Measurements from ENCODE around the gene CCDC50.
A peak's percentile ranks its signal among the peaks of the same experiment; 100 is the strongest.

Gene CCDC50, protein sequence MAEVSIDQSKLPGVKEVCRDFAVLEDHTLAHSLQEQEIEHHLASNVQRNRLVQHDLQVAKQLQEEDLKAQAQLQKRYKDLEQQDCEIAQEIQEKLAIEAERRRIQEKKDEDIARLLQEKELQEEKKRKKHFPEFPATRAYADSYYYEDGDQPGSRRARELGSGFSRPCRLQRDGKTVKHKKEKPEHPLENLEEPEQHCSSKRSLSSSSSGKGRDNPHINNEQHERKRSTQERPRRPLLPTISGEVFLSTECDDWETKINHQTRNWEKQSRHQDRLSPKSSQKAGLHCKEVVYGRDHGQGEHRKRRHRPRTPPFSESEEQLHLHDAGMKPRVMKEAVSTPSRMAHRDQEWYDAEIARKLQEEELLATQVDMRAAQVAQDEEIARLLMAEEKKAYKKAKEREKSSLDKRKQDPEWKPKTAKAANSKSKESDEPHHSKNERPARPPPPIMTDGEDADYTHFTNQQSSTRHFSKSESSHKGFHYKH

DNA sequence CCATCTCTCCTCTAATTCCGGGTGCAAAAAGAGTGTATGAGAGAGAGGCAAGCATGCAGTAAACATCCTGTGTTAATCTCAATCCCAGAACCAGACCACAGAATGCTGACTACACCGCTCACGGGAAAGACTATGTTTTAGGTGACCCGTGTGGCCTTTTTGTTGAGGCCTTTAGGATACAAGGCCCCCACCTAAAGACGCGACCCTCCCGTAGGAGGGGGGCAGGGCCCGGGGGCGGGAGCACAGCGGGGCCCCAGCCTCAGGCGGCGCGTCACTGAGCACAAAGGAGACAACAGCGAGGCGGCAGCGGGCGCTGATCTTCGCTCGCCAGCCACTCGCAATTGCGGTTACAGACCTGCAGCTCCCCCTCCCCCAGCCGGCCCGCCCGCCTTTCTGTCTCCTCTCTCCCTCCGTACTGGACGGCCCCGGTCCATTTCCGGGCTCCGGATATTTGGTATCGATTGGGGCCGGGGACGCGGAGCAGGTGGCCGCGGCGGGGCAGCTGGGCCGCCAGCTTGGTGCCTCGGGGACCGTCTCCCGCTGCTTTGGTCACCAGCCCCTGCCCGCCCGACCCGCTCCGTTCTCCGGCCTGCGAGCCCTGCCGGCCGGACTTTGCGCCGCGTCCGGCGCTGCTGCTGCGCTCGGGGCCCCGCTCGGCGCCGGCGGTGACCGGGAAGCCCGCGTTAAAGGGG is at the start of gene CCDC50:
Gene CCDC50, plus strand, starts transcription at position 433 of the 692 bp plus-strand sequence. CDS start 281 bp downstream, outside the sequence.
- peak; percentile 80 for DNase-seq

DNA sequence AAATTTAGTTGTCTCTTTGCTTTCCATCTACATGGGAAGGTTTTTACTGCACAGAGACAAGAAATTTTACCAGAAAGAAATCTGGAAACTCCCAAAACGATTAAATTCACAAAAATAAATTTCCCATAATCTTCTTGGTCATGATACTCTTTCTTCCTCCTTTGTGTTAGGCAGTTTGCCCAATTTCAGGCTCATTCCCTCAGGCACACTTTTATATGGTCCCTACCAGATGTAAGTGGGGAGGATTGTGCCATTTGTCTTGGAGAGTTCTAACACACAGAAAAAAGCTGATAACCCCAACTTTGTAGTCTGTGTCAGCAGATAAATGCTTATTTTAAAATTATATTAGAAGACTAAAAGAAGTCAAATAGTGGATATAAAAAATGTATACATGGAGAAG is 49.1 kb upstream of the CCDC50 start:
- DNase-seq: no peak

DNA sequence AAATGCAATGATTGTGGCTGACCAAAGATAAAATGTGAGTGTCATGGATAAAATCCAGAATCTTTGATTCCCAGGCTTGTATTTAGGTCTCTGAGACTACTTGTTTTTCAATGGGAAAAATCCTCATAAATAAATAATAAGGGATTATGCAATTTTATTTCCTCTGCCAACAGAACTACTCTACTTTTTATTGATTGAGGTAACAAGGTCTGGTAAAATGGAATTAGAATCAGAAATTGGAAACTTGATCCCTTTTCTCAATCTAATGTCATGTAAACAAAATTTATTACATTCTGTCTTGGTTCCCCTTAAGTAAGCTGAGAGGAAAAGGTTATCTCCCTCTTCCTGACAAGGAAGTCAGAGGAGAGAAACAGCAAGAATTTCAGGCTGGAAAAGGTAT is 48.3 kb upstream of the CCDC50 start:
- DNase-seq: no peak

DNA sequence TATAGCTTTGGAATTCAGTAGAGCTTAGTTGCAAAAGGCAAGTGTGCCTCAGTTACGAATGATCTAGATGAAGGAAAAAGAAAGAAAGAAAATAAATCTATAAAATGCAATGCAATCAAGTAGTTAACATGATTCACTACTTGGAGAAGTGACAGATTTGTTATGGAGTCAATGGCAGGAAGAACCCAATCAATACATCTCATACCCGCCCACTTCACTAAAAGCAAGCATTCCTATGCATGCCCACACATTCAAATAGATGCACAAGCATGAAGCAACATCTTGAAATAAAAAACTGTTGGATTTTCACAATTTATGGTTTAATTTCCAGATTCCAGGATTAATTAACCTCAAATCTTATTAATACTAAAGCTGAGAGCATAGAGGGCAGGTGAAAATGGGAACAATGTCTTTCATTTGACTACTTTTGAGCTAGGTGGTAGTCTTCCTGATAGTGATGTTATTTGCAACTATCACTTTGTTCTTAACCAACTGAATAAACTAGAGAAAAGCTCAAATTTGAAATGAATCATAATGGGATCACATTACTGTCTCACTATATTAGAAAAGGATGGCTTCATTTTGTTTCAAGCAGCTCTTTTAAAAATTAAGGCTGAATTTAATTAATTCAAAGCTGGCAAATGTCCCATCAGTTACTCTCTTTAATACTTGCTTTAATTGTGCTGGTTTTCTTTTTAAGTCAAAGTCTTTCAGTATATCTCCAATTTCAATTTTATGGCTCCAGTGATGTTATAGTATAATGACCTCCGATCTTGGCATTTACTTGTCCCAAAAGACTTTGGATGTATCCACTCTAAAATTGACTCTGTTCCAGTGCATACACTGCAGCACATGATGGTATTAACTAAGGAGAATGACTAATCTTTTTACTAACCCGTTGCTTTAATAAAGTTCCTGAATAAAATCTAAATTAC is 46.7 kb upstream of the CCDC50 start:
- DNase-seq: no peak

DNA sequence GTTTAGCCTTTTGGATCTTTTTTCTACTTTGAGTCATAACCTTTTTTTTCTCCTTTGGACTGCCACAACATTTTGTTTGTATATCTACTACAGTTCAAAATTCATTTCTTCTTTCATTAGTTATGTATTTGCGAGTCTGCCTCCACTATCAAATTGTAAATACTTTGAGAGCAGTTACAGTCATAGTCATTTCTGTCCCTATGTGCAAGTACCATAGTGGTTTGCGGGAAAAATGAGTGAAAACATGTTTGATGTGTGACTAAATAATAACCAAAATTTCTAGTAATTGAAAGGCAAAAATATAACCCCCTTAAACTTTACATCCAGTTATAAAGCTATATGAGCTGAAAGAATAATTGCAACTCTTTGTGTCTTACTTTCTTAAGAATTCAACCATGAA is 45.8 kb upstream of the CCDC50 start:
- DNase-seq: no peak

DNA sequence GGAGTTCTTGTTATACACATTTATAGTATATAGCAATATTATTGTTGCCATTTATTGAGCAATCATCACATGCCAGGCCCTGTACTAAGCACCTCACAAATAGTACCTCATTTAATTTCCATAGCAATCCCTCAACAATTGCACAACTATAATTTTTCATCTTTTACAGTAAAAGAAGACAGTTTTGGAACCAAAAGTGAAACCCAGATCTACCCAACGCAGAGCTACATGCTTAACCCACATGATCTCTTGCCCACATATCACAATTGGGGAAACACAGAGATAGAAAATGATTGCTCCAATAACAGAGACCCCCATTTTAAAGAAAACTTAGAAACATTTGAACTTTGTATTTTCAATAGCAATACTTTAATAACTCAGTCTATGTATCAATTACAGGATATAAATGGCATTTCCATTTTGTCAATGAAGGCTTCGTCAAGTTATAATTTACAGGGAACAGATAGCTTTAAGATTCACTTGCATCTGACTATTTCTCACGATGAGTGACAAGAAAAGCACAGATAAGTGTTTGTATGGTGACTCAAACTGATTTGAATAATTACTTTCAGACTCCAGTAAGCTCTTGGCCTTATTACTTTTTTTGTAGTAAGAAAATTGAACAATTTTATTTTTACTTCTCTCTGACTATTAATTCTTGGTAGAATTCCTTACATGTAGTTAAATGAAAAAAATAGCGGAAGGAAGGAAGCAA is 38.7 kb upstream of the CCDC50 start:
- DNase-seq: peak; percentile 5

DNA sequence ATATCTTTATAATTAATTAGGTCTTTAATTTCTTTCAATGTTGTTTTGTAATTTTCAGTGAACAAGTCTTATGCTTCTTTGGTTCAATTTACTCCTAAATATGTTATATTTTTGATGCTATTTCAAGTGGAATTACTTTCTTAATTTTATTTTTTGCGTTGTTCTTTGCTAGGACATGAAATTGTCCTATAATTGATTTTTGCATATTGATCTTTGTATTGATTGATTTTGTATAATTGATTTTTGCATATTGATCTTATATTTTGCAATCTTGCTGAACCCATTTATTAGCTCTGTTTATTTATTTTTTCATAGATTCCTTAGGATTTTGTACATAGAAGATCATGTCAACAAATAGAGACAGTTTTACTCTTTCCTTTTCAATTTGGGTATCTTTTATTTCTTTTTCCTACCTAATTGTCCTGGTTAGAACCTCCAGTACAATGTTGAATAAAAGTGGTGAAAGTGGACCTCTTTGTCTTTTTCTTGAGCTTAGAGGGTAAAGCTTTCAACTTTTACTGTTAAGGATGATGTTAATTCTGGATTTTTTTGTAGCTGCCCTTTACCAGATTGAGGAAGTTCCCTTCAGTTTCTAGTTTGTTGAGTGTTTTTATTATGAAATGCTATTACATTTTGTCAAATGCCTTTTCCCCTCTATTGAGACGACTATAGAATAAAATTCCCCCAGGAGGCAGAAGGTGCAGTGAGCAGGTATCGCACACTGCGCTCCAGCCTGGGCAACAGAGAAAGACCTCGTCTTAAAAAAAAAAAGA is 36.8 kb upstream of the CCDC50 start:
- DNase-seq: no peak

DNA sequence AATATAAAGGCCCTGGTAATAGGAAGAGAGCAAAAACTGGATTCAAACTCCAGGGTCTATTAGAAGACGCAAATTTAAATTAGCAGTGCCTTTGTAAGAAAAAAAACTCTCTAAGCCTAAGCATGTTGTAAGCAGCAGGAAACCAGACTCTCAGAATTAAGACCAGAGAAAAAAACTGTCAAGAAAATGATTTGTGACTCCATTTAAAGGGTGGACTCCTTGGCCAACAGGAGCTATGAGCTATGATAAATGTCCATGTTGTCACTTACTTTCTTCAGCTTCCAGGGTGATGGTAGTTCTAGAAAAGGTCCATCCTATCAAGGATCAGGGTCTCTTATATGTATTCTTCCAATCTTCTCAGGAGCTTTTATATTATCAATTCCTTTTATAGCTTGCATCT is 34.9 kb upstream of the CCDC50 start:
- DNase-seq: no peak

DNA sequence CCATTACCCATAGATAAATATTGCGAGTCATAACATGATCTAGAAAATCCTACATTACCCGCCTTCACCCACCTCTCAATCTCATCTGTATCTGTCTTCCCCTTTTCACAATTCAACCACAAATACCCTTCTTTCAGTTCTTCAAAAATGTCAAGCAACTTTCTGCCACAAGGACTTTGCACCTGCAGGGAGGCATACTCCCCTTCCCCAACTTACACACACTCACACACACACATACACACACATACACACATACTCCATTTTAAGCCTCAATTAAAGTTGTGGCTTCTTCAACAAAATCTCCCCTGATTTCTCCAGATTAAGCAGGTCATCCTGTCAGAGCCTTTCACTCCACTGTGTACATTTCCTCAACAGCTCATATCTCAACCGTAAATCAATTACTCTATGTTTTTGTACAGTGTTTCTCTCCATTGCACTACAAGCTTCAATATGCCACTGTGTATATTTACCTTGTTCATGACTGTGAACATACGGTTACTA is 33.1 kb upstream of the CCDC50 start:
- DNase-seq: no peak

DNA sequence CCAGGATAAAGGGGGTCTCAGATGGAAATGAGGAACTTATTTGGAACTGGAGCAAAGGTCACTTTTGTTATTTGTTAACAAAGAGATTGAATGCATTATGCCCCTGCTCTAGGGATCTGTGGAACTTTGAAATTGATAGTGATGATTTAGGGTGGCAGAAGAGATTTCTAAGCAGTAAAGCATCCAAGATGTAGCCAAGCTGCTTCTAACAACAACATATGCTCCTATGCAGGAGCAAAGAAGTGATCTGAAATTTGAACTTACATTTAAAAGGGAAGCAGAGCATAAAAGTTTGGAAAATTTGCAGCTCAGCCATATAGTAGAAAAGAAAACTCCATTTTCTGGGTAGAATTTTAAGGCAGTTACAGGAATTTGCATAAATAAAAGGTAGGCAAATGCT is 30.3 kb upstream of the CCDC50 start:
- no peak for DNase-seq

DNA sequence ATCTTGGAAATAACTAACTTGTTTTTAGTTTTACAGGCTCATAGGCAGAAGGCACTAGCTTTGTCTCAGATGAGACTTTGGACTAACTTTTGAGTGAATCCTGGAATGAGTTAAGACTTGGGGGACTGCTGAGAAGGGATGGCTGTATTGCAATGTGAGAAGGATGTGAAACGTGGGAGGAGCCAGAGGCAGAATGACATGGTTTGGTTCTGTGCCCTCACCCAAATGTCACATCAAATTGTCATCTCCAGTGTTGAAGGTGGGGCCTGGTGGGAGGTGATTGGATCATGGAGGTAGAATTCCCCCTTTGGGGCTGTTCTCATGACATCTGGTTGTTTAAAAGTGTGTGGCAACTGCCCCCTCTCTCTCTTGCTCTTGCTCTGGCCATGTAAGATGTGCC is 28.8 kb upstream of the CCDC50 start:
- DNase-seq: no peak

DNA sequence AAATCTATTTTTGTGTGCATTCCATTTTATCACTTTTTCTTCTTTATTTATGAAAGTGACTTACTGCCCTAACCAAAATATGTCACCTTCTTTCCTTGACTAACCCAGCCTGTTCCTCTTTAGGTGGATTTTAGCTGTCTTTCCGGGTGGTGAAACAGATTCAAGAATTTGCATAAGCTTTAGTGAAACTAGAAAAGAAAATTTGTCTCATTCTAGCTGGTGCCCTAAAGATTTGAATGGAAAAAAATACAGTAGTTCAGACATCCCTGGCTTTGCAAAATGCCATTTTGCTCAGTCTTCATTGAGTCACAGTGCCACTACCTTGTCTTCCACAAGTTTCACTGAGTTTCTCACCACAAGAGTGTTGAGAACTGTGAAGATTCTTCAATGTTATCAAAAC is 28.2 kb upstream of the CCDC50 start:
- DNase-seq: no peak

DNA sequence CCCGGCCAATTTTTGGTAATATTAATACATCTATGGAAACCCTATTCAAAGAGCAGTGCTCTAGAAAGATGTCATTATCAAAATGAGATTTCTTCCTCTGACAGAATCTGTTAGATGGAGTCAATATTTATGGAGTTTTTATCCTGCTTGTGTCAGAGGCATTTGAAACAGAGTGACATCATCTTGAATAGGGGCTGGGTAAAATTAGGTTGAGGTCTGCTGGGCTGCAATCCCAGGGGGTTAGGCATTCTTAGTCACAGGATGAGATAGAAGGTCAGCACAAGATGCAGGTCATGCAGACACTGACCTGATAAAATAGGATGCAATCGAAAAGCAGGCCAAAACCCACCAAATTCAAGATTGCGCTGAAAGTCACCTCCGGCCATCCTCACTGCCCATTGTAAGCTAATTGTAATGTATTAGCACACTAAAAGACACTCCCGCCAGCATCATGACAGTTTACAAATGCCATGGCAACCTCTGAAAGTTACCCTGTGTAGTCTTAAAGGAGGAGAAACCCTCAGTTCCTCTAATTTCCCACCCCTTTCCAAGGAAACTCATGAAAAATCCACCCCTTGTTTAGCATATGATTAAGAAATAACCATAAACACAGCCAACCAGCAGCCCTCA is 27.3 kb upstream of the CCDC50 start:
- DNase-seq: no peak

DNA sequence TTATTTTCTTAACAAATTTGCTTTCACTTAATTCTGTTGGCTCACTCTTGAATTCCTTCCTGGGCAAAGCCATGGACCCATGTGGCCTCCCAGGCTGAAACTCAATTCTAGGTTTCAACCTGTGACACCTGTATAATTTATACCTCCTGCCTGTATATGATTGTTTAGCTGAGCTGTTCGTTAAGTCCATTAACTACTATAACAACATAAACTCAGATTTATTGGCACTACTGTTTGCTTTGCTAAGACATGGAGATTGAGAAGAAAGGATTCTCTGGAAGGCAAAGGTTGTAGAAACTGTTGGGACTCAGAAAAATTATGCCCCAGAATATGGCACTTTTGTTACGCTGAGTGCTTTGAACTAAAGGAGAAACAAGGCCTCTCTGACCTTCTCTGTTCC is 26.7 kb upstream of the CCDC50 start:
- no peak for DNase-seq

DNA sequence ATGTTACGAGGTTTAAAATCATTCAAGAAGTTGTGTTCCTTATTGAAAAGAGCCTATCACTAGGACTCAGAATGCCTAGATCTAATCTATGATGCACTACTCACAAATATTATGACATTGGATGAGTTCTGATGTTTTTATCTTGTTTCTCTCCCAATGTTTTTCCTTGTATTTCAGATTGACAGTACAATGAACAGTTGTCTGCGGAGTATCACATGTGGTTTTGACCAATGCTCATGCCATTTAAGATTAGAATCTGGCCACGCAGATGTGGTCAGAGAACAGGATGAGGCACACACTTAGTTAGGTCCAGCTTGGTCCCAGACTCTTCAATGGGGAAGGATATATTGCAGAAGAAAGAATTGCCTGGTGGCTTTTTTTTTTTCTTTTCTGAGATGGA is 25.6 kb upstream of the CCDC50 start:
- no peak for DNase-seq

DNA sequence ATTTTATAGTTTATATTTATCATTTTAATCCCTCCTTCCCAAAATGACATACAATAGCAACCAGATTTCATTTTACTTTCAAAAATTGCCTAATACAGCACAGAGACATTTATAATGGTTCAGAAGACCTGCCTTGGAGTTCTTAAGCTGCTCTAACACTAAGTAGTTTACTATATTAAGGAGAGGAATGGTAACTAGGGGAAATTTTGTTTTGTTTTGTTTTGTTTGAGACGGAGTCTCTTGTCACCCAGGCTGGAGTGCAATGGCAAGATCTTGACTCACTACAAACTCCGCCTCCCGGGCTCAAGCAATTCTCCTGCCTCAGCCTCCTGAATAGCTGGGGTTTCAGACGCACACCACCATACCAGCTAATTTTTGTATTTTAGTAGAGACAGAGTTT is 22.8 kb upstream of the CCDC50 start:
- no peak for DNase-seq

DNA sequence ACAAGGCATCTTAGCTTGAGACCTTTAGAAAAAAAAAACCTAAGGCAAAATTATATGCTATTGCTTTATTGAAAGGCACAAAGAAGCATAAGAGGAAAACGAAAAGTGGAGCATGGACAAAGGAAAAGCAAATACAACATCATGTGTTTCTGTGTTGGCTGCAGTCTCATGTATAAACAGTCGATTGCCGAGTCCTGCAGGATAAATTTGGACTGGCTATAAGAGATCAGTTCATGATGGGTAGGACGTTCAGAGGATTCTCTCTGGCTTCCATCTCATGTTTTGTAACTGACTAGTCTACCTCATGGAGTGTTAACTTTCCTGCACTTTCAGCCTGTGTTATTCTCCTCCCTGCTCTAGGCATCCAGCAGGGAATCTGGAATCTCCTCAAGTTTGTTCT is 21.9 kb upstream of the CCDC50 start:
- DNase-seq: no peak

DNA sequence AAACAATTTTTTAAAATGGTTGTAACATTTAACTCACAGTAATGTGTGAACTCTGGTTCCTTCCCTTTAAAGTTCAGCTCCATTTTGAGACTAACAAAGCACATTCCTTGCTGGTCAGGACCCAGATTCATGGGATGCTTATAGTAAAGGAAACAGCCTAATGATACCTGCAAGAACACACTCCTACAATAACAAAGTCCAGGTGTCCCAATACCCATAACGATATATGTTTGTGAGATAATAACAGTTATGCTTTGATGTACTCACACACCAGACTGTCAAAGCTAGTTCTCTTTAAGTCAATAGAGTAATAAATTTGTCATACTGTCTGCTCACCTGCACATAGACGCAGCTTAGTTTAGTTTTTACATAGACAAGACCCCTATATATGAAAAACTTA is 15.9 kb upstream of the CCDC50 start:
- DNase-seq: no peak

DNA sequence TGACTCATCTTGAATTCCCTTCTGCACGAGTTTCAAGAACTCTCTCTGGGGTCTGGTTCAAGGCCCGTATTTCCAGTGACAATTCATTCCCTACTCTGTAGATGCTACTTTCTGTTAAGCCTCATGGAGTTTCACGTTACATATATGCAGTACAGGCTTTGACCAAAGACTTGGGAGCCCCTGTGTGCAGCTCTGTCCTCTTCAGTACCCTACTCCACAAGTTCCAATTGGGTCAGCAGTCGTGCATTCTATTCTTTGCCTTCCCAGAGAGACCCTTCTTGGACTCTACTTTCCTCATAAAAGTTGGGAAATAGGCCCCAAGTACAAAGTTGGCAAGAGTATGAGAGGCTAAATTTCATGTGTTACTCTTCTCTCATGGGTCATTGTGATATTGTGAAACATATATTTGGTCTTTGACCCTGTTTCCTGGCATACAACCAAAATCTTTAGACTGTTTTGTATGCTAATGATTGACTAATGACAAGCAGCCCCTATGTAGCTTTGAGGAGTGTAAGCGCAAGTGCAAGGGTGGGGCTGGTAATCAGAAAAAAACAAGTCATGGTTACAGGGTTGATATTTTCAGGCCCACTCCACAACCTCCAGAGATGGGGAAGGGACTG is 15.0 kb upstream of the CCDC50 start:
- DNase-seq: no peak

DNA sequence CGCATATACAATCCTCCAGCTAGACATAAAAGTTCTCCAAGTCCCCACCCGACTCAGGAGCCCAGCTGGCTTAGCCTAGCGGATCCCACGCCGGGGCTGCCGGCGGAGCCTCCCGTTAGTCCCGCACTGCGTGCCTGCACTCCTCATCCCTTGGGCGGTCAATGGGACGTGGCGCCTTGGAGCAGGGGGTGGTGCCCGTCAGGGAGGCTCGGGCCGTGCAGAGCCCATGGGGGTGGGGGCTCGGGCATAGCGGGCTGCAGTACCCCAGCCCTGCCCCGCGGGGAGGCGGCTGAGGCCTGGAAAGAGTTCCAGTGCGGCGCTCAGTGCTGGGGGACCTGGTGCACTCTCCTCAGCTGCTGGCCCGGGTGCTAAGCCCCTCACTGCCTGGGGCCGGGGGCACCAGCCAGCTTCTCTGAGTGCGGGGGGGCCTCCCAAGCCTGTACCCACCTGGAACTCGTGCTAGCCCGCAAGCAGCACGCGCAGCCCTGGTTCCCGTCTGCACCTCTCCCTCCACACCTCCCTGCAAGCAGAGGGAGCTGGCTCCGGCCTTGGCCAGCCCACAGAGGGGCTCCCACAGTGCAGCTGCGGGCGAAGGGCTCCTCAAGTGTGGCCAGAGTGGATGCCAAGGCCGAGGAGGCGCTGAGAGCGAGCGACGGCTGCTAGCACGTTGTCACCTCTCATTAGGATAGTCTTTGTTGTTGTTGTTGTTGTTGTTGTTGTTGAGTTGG is 12.2 kb upstream of the CCDC50 start:
- no peak for DNase-seq

Measured in EL (cell line).